ENCODE results near the gene HS1BP3. TPM values are rescaled to one million over a fixed set of nuclear protein-coding genes. Genes with fewer than 3 reads are reported as not detected.
A peak's percentile ranks its signal among the peaks of the same experiment; 100 is the strongest.

HS1BP3 gene
- total RNA-seq, 2 donors from 2014 or later, result 37.1 to 41.8 TPM

DNA sequence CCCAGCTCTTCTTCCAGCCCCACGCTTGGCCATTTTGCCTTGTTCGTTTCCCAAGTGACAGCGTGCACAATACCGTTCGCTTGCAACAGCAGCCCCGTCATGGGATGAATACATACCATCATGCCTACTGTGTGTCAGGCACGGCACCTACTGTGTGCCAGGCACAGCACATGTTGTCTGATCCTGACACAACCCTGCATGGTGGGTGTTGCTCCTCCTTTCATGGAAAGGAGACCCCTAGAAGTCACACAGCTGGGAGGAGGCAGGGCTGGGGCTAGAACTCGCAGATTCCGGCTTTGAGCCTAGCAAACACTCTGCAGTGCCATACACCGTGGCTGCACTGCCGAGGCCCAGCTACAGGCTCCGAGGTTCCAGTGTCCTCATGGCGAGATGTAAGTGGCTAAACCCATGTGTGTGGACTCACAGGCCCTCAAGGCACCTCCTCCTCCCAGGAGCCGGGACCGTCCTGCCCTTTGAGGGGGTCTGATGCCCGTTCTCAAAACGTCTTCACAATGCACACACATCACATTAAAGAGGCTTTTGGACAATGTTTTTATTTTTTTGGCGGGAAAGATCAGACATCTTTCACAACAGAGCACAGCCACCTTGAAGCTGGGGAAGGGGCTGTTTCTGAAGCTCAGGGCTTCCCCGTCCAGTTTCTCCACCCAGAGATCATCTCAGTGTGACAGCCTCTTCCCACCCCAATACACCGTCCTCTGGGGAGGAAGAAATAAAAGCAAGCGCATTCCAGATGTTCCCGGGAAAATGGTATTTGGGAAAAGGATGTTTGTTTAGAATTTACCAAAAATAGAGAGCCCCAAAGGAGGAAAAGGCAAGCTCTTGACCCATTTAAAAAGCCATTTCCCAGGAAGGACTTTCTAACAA lies 64.9 kb downstream of the HS1BP3 start:
- intact Hi-C loops (cut with DNase I), result no loop called here
- peak; percentile 62 for DNase-seq (ENCODE audit: low spot score)

DNA sequence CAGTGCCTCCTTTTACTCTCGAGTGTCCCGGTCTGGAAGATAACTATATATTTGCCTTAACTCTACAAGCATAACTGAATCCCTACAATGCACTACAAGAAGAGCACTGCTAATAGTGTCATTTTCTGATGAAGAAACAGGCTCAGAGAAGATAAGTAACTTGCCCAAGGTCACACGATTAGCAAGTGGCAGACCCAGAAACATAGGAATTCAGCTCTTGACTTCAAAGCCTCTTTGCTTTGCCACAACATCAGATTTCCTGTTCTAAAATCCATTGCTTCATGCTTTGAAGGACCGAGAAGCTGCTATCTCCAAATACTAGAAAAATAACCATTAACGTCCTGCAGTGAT lies 65.6 kb downstream of the HS1BP3 start:
- no peak for DNase-seq (ENCODE audit: low spot score)
- intact Hi-C loops (cut with DNase I), result no loop called here

DNA sequence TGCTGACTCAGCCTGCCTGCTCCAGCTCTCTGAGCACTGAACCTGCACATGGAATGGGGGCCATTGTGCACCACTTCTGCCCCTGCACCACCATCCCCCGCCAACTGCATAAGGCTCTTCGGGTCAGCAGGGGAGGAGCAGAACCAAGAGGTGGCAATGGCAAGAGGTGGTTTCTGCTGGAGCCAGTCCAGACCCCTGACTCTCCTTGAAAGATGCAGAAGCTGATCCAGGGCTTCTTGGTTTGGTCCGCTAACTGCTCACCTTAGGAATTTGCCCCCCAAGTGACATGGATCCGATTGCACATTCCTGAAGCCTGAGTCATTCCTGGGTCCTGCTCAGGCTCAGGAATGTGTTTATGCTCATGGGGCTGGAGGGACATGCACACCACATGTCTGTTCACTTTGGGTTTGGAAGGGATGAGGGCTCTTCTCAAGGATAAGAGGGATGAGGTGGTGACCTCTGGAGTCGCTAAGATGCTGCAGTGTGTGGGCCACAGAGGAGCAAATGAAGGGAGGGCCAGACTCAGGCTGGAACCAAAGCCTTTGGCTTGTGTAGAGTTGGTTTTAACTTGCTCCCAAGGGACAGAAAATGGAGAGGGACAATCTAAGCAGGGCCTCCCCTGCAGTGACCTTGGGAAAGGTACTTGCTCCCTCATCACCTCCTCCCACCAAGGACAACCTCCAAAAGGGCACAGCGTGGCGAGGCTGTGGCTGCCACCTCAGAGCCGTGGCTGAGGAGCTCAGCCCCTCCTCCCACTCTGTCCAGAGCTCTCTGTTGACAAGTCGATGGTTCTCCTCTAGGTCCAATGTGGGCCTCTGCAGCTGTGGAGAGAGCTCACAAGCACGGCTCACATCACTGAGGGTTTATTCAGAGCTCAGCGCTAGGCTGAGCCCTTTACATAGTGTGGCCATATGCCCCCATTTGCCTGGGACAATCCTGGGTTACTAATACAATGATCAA lies 66.2 kb downstream of the HS1BP3 start:
- intact Hi-C loops (cut with DNase I), result no loop called here
- peak; percentile 69 for DNase-seq (ENCODE audit: low spot score)

DNA sequence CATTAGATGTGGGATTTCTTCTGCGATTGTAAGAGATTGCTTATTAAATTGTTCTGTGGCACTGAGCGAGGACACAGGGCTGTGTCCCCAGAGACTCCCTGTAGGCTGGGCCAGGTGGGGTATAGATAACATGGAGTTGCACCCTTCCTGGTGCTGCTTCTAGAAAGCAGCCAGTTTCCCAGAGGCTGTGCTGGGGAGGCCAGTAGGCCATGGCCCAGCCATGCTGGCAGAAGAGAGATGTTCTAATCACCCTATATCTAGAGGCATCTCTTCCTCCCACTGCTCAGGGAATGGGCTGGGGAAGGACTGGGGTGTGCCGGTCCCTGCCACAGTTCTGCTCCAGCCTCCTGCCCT lies 66.9 kb downstream of the HS1BP3 start:
- intact Hi-C loops (cut with DNase I), result no loop called here
- peak; percentile 64 for DNase-seq (ENCODE audit: low spot score)

DNA sequence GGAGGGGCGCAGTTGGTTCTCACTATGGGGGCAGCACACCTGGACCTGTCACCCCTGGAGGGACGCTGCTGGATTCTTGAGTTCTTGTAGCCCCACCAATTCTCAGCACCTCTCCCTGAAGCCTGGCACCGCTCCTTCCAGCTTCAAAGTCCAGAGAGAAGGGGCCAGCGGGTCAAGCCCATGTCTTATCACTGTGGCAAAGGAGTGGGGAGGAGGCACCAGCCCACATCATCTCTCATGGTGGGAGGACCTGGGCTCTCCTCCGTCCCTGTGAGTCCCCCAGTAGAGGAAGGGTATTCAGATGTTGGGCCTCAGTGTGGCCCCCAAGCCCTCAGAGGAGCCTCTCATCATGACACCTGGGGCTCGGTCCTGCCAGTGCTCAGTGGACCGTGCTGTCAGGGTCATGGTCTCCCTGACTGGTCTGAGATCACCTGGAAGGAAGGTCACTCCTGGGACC lies 67.4 kb downstream of the HS1BP3 start:
- intact Hi-C loops (cut with DNase I), result no loop called here
- peak; percentile 64 for DNase-seq (ENCODE audit: low spot score)

DNA sequence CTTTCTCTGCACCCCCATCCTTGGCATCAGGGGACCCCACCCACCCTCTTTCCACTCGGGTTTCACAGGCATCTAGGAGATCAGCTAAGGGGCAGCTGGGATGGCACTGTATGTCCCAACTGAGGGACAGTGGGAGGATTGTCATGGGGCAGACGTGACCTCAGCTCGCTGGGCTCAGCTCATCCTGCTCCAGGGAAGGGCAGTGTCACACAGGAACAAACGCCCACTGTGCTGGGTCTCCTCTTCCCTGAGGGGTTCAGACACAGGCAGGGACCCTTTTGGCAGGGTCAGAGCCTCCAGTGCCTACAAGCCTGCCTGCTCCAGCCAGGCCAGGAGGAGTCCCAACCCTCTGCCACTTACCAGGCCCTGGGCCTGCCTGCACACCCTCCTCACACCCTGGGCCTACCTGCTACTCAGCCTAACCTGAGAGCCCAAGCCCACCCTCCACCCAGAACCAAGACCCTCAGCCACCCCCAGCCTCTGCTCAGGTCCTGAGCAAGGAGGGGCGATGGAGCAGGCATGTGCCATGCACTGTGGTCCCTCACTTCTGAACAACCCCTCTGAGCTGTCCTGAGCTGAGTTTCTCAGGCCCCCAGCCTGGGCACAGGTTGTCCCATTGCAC lies 68.2 kb downstream of the HS1BP3 start:
- peak; percentile 57 for DNase-seq (ENCODE audit: low spot score)
- intact Hi-C loops (cut with DNase I), result no loop called here

DNA sequence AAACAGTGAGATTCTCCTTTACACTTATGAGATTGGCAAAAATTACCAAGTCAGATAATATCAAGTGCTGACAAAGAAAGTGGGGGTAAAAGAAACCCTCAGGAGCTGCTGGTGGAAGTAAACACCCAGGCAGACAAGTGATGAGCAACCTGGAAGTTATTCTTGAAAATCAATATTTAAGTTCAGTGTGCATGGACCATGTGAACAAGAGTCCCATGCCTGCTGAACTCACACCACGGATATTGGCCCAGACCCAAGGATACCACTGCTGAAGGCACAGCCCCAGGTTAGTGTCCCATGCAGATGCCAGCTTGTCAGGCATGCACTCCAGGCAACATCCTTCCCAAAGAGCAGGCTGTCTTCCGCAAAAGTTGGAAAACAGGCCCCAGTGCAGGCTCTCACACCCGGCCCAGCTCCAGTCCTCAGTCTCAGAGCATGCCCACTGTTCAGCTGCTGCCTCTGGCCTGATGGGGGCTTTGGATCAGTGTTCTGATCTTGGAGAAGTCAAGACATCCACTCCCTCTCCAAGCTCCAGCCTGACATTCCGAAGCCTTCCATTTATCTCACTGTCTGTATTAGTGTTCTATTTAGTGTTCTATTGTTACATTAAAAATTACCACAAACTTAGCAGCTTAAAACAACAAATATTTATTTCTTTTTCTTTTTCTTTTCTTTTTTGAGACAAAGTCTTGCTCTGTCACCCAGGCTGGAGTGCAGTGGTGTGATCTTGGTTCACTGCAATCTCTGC lies 70.0 kb downstream of the HS1BP3 start:
- intact Hi-C loops (cut with DNase I), result no loop called here
- peak; percentile 58 for DNase-seq (ENCODE audit: low spot score)

DNA sequence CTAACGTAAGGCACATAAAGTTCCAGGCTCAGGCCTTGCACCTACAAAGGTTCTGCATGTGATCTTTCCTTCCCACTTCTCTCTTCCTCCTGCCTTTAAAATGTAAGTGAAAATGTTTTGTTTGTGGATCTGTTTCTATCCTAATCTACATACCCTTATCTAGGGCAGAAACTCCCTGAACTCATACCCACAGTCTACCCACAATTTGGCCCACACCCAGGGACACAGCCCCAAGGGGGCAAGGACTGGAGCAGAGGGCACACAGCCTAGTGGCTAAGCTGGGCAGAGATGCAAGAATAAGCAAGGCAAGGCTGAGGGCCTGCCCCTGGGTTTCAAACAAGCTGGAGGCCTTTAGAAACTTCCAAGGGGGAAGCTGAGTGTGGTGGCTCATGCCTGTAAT lies 71.0 kb downstream of the HS1BP3 start:
- intact Hi-C loops (cut with DNase I), result no loop called here
- peak; percentile 79 for DNase-seq (ENCODE audit: low spot score)

DNA sequence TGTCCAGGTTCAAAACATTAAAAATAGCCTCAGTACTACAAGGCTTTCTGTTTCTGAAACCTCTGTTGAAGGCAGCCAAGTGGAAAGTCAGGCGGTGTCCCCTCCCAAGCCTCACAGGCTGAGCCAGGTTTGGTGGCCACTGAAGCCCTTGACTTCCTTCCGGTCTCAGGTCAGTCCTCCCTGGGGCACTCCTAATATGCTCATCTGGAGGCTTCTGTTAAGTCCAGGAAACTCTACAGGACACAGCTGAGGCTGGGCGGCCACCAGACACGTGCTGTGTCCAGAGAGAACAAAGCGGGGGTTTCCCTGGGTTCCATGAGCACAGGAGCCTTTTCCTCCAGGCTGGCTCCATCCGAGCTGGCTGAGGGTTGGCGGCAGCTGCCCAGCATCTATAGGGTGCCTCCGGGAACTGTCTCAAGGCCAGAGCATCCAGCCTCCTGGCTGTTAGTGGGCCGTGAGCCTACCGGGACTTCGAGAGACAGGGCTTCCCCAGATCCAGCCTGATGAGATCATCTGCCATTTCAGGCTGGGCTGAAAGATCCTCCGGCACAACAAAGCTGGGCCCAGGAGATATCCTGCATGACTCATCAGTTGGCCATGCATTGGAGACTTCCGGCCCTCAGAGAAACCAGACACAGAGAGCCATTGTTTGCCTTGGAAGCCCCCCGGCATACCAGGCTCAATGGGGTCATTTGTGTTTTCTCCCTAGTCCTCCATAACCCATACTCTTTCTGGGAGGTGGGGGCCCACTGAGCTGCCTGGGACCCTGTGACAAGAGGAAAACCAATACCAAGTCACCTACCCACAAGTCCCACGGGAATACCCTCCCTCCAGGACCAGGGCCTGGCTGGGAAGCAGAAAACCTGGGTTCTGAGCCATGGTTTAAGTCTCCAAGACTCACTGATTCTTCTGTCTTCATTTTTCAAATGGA lies 71.7 kb downstream of the HS1BP3 start:
- intact Hi-C loops (cut with DNase I), result no loop called here
- DNase-seq (ENCODE audit: low spot score), result peak; percentile 92

DNA sequence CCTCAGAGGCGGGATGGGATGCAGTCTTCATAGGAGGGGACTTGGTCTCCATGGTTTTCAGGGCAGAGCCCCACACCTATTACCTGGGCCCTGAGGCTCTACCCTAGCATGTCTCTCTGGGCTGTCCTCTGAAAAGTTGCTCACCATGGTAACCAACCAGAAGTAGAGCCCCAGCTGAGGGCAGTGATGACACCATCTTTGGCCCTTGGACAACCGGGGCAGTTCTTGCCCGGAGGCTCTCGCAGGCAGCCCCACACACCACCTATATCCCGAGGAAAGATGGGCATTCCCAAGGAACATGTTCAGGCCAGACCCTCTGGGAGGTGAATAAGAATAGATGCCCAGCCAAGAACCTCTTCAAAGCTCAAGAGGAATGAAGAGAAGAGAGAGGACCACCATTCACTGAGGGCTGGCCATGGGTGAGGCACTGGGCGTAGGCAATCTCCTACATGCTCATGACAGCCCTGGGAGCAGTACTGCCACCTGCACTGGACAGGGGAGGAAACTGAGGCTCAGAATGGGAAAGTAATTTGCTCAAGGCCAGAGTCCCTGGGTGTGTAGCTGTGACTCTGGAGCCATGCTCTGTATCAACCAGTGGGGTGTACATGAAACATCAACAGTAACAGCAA lies 72.5 kb downstream of the HS1BP3 start:
- intact Hi-C loops (cut with DNase I), result no loop called here
- peak; percentile 67 for DNase-seq (ENCODE audit: low spot score)

DNA sequence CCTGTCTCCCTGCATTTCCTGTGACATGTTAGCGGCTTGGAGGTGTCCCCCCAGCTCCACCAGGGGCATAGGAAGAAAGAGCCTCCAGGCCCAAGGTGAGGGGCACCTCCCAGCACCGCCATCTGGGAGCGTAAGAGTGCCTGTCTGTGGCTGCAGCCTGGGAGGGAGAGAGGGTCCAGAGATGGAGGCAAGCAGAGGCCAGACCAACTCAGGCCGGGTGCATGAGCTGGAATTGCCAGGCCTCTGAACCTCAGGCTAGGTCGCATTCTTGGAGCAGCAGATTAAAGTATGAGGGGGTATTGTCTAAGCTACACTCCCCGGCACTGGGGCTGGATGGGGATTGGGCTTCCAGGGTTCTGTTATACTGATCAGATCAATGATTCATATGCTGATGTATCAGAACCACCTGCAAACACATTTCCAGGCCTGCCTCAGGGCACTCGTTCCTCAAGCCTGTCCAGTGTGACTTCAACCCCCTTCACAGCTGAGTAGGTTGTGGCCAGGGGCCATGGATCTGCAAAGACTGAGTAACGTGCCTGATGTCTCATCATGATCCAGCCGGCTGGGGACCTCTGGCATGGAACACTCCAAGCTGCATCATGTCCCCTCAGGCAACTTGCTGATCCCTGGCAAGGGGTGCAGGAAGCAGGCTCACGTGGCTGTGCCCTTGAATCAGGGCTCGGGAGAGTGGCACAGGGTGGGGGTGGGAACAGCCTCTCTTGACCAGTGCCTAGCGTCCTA lies 73.2 kb downstream of the HS1BP3 start:
- DNase-seq (ENCODE audit: low spot score), result peak; percentile 87
- intact Hi-C loops (cut with DNase I), result no loop called here

DNA sequence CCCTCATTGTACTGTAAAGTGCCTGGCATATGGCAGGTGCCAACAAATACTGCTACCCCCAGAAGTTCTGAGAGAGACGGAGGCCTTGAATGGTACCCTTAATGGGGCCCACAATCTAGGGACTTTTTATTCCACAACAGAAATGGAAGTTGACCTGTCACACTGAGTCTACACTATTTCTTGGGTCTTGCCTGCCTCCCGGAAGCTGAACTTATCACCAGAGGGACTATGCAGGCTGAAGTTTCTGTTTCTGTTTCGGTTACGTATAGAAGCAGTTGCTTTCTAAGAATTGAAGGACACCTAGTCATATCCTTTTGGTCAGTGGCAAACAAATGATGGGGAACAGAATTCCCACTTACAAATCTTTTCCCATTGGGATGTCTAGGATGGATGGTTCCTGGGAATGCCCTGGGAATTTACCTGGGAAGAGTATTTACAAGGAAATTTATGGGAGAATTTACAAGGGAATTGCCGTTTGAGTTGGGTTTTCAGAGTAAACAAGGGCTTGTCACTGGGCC lies 74.2 kb downstream of the HS1BP3 start:
- intact Hi-C loops (cut with DNase I), result no loop called here
- DNase-seq (ENCODE audit: low spot score), result no peak

DNA sequence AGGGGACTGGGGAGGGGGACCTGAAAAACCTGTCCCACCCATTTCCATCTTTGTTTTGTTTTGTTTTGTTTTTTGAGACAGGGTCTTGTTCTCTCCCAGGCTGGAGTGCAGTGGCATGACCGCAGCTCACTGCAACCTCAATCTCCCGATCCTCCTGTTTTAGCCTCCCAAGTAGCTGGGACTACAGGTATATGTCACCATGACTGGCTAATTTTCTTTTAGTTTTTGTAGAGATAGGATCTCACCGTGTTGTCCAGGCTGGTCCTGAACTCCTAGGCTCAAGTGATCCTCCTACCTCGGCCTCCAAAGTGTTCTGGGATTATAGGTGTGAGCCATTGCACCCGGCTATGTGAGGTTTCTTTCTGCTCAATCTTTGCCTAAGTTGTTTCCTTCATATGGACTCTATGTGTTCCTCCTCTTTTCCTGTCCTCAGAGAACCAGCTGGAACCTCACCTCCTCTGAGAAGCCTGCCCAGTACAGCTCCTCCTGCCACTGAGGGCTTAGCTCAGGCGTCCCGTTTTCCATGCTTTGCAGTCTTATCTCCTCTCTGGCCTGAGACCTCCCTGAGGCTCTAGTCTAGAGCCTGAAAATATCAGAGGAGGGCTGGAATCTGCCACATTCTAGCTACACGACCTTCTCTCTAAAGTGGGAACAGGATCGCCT lies 74.8 kb downstream of the HS1BP3 start:
- no peak for DNase-seq (ENCODE audit: low spot score)
- intact Hi-C loops (cut with DNase I), result no loop called here

DNA sequence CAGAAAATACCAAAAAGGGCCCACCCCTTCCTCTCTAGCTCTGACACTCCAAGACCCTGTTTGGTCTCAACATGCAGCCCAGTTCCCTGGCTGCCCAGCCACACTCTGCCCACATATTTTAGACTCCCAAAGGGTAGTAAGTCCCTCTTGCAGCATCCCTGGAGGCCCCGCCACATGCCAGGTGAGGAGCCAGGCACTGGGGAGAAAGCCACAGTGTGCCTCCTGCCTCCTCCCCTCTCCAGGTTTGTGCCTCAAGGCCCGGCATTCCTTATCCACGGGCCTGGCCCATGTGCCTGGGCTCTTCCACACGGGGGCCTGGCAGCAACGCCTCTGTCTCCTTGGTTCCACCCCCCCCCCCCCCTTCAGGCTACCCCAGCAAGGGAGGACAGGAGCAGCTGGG lies 75.5 kb downstream of the HS1BP3 start:
- intact Hi-C loops (cut with DNase I), result no loop called here
- no peak for DNase-seq (ENCODE audit: low spot score)

DNA sequence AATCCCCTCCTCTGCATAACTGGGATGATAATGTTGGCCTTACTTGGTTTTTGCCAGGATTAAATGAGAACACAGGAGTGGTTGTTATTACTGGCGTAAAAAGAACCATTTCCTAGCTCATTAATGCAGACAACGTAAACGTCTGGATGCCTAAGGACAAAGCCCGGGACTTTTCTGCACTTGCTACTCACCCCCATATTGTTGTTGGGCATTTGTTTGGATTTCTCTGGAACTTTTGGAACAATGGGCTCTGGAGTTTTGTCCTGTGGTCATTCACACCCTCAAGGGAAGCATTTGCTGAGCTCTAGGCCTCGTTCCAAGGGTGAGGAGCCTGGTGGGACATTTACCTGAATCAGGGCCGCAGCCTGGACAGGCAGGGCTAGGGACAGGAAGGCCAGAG lies 76.0 kb downstream of the HS1BP3 start:
- intact Hi-C loops (cut with DNase I), result no loop called here
- DNase-seq (ENCODE audit: low spot score), result no peak

DNA sequence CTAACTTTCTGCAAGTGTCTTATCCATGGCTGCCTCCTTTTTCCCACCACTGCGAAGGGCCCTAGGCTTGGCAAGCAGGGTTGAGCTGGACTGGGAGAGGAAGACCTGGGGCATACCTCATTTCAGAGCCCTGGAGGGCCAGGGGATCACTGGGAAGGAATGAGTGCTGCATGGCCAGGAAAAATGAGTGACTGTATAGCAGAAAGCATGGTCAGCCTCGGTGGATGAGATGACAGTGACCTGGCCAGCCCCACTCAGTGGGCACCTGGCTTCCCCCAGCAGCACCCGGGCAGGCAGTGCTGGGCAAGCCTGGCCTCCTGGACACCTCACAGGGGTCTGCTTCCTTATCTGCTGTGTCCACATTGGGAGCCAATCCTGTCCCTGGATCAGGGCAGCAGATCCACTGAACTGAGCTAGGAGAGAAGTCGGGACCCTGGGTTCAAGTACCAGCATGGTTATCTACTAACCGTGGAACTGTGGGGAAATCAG lies 76.4 kb downstream of the HS1BP3 start:
- intact Hi-C loops (cut with DNase I), result no loop called here

More for the DNA sequence above, 76.4 kb downstream of the HS1BP3 start:
- DNase-seq (ENCODE audit: low spot score), result no peak
